CD4-positive, alpha-beta T cell (primary cell): ENCODE data around the gene ERLEC1. TPM values are rescaled to one million over a fixed set of nuclear protein-coding genes. Genes with fewer than 3 reads are reported as not detected.
"Not testable (repeated sequence)": the region's sequence is repeated elsewhere in the genome, so short reads cannot be mapped to it uniquely, and the experiment has no call there.

Experiments
- ATAC-seq: fragments of 200-7000 bp; cut with Tn5 transposase; one replicate; pipeline ENCODE4 v1.10.0; 2022; ENCODE audit warnings: mild to moderate bottlenecking; ENCODE audit not compliant: poor library complexity
- CTCF ChIA-PET: fragments of 350-600 bp; sonication (Branson Sonifier 250); formaldehyde crosslinking; loops from one replicate; lab custom pipeline; 2021; ENCODE audit warnings: antibody characterized with exemption, inconsistent platforms; lab: Charles Lee
- POLR2A ChIA-PET: fragments of 350-600 bp; sonication (Branson Sonifier 250); formaldehyde crosslinking; loops from one replicate; lab custom pipeline; 2021; ENCODE audit warnings: antibody characterized with exemption, inconsistent platforms; lab: Charles Lee
- DNase-seq, 14 experiments: peaks; one replicate each; pipeline ENCODE4 v3.0.0-alpha.2; 2013 to 2020; ENCODE audit warnings: mixed read lengths in 2 of 14
- H3K27ac ChIP-seq, 2 donors: one replicate each; pipeline versions ENCODE4 v1.5.1 to v1.7.0; 2013; ENCODE audit warnings: low read length in 2 of 2, low read depth in 1 of 2, mild to moderate bottlenecking in 1 of 2
- H3K27me3 ChIP-seq, 2 experiments: 1 replicate in 1 of 2; 2 replicates in 1 of 2; pipeline versions ENCODE4 v1.6.1 to v1.7.0; 2013; ENCODE audit warnings: low read length in 2 of 2, control low read depth in 1 of 2, mild to moderate bottlenecking in 1 of 2, moderate library complexity in 1 of 2; ENCODE audit not compliant: insufficient read depth in 2 of 2, control insufficient read depth in 1 of 2
- H3K36me3 ChIP-seq: one replicate; pipeline ENCODE4 v1.6.1; 2013; ENCODE audit warnings: low read length, control low read depth; ENCODE audit not compliant: insufficient read depth
- H3K4me1 ChIP-seq: one replicate; pipeline ENCODE4 v1.6.1; 2013; ENCODE audit warnings: low read length, control low read depth; ENCODE audit not compliant: insufficient read depth
- H3K4me3 ChIP-seq: one replicate; pipeline ENCODE4 v1.5.1; 2013; ENCODE audit warnings: mild to moderate bottlenecking, low read length, moderate library complexity
- H3K9me3 ChIP-seq, 2 experiments: 1 replicate in 1 of 2; 2 replicates in 1 of 2; pipeline versions ENCODE4 v1.6.1 to v1.7.0; 2013; ENCODE audit warnings: low read length in 2 of 2, mild to moderate bottlenecking in 2 of 2, control low read depth in 1 of 2, moderate library complexity in 1 of 2; ENCODE audit not compliant: control insufficient read depth in 1 of 2, insufficient read depth in 1 of 2
- H3K27ac Mint-ChIP-seq: one replicate; pipeline ENCODE4 v1.8.0; 2020; ENCODE audit warnings: mixed read lengths
- H3K27me3 Mint-ChIP-seq: one replicate; pipeline ENCODE4 v1.8.0; 2021; ENCODE audit warnings: mixed read lengths
- H3K36me3 Mint-ChIP-seq: one replicate; pipeline ENCODE4 v1.8.0; 2021; ENCODE audit warnings: low read depth, mixed read lengths
- H3K4me1 Mint-ChIP-seq: one replicate; pipeline ENCODE4 v1.8.0; 2021; ENCODE audit warnings: low read depth, mixed read lengths
- H3K4me3 Mint-ChIP-seq: one replicate; pipeline ENCODE4 v1.8.0; 2020; ENCODE audit warnings: mild to moderate bottlenecking, mixed read lengths
- H3K9me3 Mint-ChIP-seq: one replicate; pipeline ENCODE4 v1.8.0; 2020; ENCODE audit warnings: mixed read lengths
- intact Hi-C, 2 experiments: fragments of 100-400 bp; cut with DNase I in 1 of 2; cut with micrococcal nuclease in 1 of 2; formaldehyde crosslinking; loops; one replicate each; pipeline versions ENCODE4 v1.15.1 to v1.9.0; 2023 to 2025; cut with DNase I, micrococcal nuclease
- total RNA-seq, 174 experiments: library from RNA in 2 of 174; stranded (reverse) in 2 of 174; gene quantifications; one replicate each; pipeline ENCODE4 v1.2.3 and lab custom pipeline; 2021 to 2026
- TF ChIP-seq, protein P1 (sequence below): fragments of 200-600 bp; IDR thresholded peaks from one replicate; pipeline ENCODE4 v1.8.0; 2022; ENCODE audit warnings: antibody characterized with exemption, mild to moderate bottlenecking

The ERLEC1 gene
- total RNA-seq, 2 experiments from 2014 or later, result 14.5 to 14.7 TPM

DNA sequence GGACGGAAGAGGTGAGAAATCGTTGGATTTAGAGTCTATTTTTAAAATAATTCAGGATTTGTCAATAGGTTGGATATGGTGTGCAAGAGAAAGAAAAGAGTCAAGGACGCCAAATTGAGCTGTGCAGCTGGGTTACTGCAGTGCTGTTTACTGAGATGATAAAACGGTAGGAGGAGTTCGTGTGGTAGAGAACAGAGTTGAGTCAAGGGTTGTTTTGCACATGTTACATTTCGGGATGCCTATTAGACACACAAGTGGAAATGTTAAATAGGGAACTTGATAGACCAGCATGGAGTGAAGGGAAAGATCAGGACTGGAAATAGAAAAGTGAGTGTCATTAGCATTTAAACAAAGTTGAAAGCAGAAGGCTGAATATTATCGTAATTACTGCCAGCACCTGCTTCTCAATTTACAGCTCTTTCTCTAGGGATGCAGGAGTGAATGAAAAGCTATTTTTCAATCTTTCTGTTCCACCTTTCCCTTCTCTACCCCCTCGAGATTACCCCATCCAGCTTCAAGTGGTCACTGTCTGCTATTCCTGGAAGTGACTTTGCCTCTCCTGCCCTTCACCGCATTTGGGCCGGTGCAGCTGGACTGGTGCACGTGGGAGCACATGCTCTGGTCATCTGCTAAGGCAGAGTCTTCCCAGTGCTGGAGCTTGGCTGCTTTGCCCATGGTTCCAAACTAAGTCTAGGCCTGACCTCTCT, 42.6 kb downstream of the ERLEC1 start:
- peaks cover 3% of the 10 kb centered on the region for H3K36me3 ChIP-seq
- Mint-ChIP-seq H3K36me3 (peaks cover 19% of the 10 kb centered on the region), H3K27me3 (no peaks in the 10 kb centered on the region), H3K9me3 (peaks cover 4% of the 10 kb centered on the region), H3K4me1 (no peaks in the 10 kb centered on the region), H3K4me3 (no peak overlapping the region), H3K27ac (no peak overlapping the region)
- no peak for ATAC-seq
- no peaks in the 10 kb centered on the region for H3K4me1 ChIP-seq
- no peaks in the 10 kb centered on the region for H3K27me3 ChIP-seq
- intact Hi-C loops, result no loop called here
- H3K4me3 ChIP-seq, result no peak overlapping the region
- ChIA-PET POLR2A (interaction anchor here (0.6 to 0.8 kb wide), 2 partner anchors 125 to 710 kb away, joined by 3 read pairs; no protein-coding TSS in a partner anchor), CTCF (no interaction called here)
- no peak overlapping the region for H3K27ac ChIP-seq
- peaks cover 3 to 4% of the 10 kb centered on the region in 2 experiments for H3K9me3 ChIP-seq
- no peak for DNase-seq
- TF ChIP-seq, protein P1, sequence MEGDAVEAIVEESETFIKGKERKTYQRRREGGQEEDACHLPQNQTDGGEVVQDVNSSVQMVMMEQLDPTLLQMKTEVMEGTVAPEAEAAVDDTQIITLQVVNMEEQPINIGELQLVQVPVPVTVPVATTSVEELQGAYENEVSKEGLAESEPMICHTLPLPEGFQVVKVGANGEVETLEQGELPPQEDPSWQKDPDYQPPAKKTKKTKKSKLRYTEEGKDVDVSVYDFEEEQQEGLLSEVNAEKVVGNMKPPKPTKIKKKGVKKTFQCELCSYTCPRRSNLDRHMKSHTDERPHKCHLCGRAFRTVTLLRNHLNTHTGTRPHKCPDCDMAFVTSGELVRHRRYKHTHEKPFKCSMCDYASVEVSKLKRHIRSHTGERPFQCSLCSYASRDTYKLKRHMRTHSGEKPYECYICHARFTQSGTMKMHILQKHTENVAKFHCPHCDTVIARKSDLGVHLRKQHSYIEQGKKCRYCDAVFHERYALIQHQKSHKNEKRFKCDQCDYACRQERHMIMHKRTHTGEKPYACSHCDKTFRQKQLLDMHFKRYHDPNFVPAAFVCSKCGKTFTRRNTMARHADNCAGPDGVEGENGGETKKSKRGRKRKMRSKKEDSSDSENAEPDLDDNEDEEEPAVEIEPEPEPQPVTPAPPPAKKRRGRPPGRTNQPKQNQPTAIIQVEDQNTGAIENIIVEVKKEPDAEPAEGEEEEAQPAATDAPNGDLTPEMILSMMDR, result no peak

- H3K27ac ChIP-seq, CTCF ChIA-PET, ATAC-seq, H3K27me3 Mint-ChIP-seq, POLR2A ChIA-PET, DNase-seq, intact Hi-C loops, H3K9me3 Mint-ChIP-seq, H3K4me1 ChIP-seq, H3K9me3 ChIP-seq, H3K4me3 ChIP-seq, H3K36me3 ChIP-seq, H3K27ac Mint-ChIP-seq, H3K4me3 Mint-ChIP-seq, H3K4me1 Mint-ChIP-seq, H3K27me3 ChIP-seq: not testable (repeated sequence)
- peaks cover 21% of the 10 kb centered on the region for H3K36me3 Mint-ChIP-seq
Observed at GRCh38 chr2:53829980-53830290, 43.1 kb downstream of the ERLEC1 start.

- intact Hi-C loops, result no loop called here
- TF ChIP-seq, protein P1, result no peak
Observed at GRCh38 chr2:53840580-53840979, 53.7 kb downstream of the ERLEC1 start.

DNA sequence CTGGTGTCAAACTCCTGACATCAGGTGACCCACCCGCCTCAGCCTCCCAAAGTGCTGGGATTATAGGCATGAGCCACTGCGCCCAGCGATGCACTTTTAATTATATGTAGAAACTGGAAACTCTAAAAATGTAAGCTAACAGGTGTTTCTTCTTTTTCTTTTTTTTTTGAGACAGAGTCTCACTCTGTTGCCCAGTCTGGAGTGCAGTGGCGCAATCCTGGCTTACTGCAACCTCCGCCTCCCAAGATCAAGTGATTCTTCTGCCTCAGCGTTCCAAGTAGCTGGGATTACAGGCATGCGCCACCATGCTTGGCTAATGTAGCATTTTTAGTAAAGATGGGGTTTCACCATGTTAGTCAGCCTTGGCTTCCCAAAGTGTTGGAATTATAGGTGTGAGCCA, 54.8 kb downstream of the ERLEC1 start:
- H3K27ac Mint-ChIP-seq, H3K27ac ChIP-seq, H3K4me3 Mint-ChIP-seq, H3K9me3 Mint-ChIP-seq, H3K4me1 Mint-ChIP-seq, POLR2A ChIA-PET, DNase-seq, intact Hi-C loops, H3K27me3 ChIP-seq, H3K4me1 ChIP-seq, H3K27me3 Mint-ChIP-seq, ATAC-seq, H3K4me3 ChIP-seq, H3K36me3 ChIP-seq, H3K36me3 Mint-ChIP-seq, H3K9me3 ChIP-seq: not testable (repeated sequence)
- CTCF ChIA-PET, result interaction anchor here (0.7 kb wide), 1 partner anchor 41 kb away, joined by 4 read pairs; no protein-coding TSS in a partner anchor

More at GRCh38 chr2:53840580-53840979, 53.7 kb downstream of the ERLEC1 start:
- Mint-ChIP-seq H3K9me3 (no peaks in the 10 kb centered on the region), H3K4me1 (no peaks in the 10 kb centered on the region), H3K4me3 (no peak overlapping the region), H3K36me3 (peaks cover 4% of the 10 kb centered on the region), H3K27ac (no peak overlapping the region), H3K27me3 (no peaks in the 10 kb centered on the region)
- ChIA-PET POLR2A (no interaction called here), CTCF (no interaction called here)
- H3K9me3 ChIP-seq, result no peaks in the 10 kb centered on the region
- DNase-seq (no peak), ATAC-seq (no peak)
- no peak overlapping the region for H3K27ac ChIP-seq
- H3K27me3 ChIP-seq, result no peaks in the 10 kb centered on the region
- H3K4me3 ChIP-seq, result no peak overlapping the region
- H3K36me3 ChIP-seq, result no peaks in the 10 kb centered on the region
- H3K4me1 ChIP-seq, result no peaks in the 10 kb centered on the region
